Kidney (tissue), 14 donors: ENCODE measurements around the gene CMTM7. TPM values are rescaled to one million over a fixed set of nuclear protein-coding genes. Genes with fewer than 3 reads are reported as not detected.
"Not testable (repeated sequence)": the region's sequence is repeated elsewhere in the genome, so short reads cannot be mapped to it uniquely, and the experiment has no call there.

Experiments used
- DNase-seq, 5 donors: peaks; one replicate each; pipeline ENCODE4 v3.0.0-alpha.2; 2013 to 2020
- FAIRE-seq: peaks from 2 replicates; lab custom pipeline; 2012; peaks lifted over from hg19 to GRCh38; lab: Jason Lieb, UNC
- H3K27ac ChIP-seq, 2 donors: one replicate each; pipeline ENCODE4 v1.7.0; 2013; ENCODE audit warnings: low read depth in 2 of 2, low read length in 2 of 2, inconsistent platforms in 1 of 2
- H3K27me3 ChIP-seq: one replicate; pipeline ENCODE4 v1.7.1; 2013; ENCODE audit warnings: low read length, inconsistent platforms; ENCODE audit not compliant: control insufficient read depth, insufficient read depth
- H3K36me3 ChIP-seq, 3 donors: one replicate each; pipeline versions ENCODE4 v1.7.0 to v1.7.1; 2013; ENCODE audit warnings: low read length in 3 of 3, control low read depth in 1 of 3, inconsistent platforms in 1 of 3; ENCODE audit not compliant: insufficient read depth in 3 of 3, control insufficient read depth in 2 of 3
- H3K4me1 ChIP-seq, 3 donors: one replicate each; pipeline versions ENCODE4 v1.7.0 to v1.7.1; 2013; ENCODE audit warnings: low read length in 3 of 3, inconsistent platforms in 1 of 3, low read depth in 1 of 3; ENCODE audit not compliant: control insufficient read depth in 2 of 3, insufficient read depth in 2 of 3
- H3K4me3 ChIP-seq, 3 donors: one replicate each; pipeline versions ENCODE4 v1.7.0 to v1.8.1; 2013; ENCODE audit warnings: low read length in 3 of 3, control low read depth in 1 of 3, inconsistent platforms in 1 of 3
- H3K9ac ChIP-seq, 3 donors: one replicate each; pipeline versions ENCODE4 v1.7.0 to v1.7.1; 2013; ENCODE audit warnings: low read length in 3 of 3, control low read depth in 1 of 3, inconsistent platforms in 1 of 3
- H3K9me3 ChIP-seq, 3 donors: one replicate each; pipeline versions ENCODE4 v1.7.0 to v1.7.1; 2013; ENCODE audit warnings: low read length in 3 of 3, control low read depth in 1 of 3, inconsistent platforms in 1 of 3; ENCODE audit not compliant: control insufficient read depth in 2 of 3, insufficient read depth in 1 of 3
- CTCF ChIP-seq: IDR thresholded peaks from 3 replicates; pipeline ENCODE4 v1.5.1; 2012; ENCODE audit warnings: mild to moderate bottlenecking, moderate library complexity, borderline replicate concordance; ENCODE audit not compliant: insufficient read depth; ENCODE audit errors: extremely low read depth
- intact Hi-C: fragments of 100-400 bp; cut with DNase I; formaldehyde crosslinking; loops from one replicate; pipeline ENCODE4 v1.11.1; 2022
- polyA plus RNA-seq: library from polyadenylated mRNA; stranded (reverse); fragments of 350-450 nt; fragmentation: Illumina TruSeq; extraction: RNeasy Lipid Tissue Mini Kit (QIAGEN cat#74804); gene quantifications from one replicate; pipeline ENCODE4 v1.2.3, GENCODE V29; 2014; ENCODE audit warnings: low read depth, low replicate concordance; ENCODE audit not compliant: insufficient read depth
- total RNA-seq: library from RNA; stranded (reverse); fragmentation: NEBNext Ultra II Directional; extraction: Animal tissue kit (Norgen Biotek cat#: 25700); gene quantifications from one replicate; pipeline ENCODE4 v1.2.1, GENCODE V29; 2021
- donor health status: control.
- donor health status: control.
- donor health status: control.
- donor health status: control.
- donor health status: control.
- donor health status: DM: yes; HTN: yes; CAD: no.
- donor health status: Normal renal cell carcinoma (clear cell type).

CMTM7 gene
- total and polyA plus RNA-seq, 2 donors from 2014 or later, result 26.0 to 38.2 TPM

GRCh38 chr3:32470362-32470761 is 78.7 kb downstream of the CMTM7 start:
- Histone ChIP-seq H3K4me1 (peaks cover 0 to 2% (median 0%) of the 10 kb centered on the region in 3 donors), H3K27ac (no peak overlapping the region), H3K27me3 (no peaks in the 10 kb centered on the region), H3K36me3 (peaks cover 0 to 2% (median 0%) of the 10 kb centered on the region in 3 donors), H3K9me3 (no peaks in the 10 kb centered on the region), H3K4me3 (no peak overlapping the region), H3K9ac (no peak overlapping the region)
- DNase-seq, result no peak
- intact Hi-C loops, result no loop called here
- TF ChIP-seq CTCF, result no peak
- no peak for FAIRE-seq

- DNase-seq, result no peak
- H3K4me1 ChIP-seq, result peaks cover 0 to 2% (median 0%) of the 10 kb centered on the region in 3 donors
- intact Hi-C loops, result no loop called here
- no peaks in the 10 kb centered on the region for H3K27me3 ChIP-seq
- no peak overlapping the region for H3K9ac ChIP-seq
- no peak for TF ChIP-seq CTCF
- peaks cover 0 to 2% (median 0%) of the 10 kb centered on the region in 3 donors for H3K36me3 ChIP-seq
- FAIRE-seq, result no peak
- no peak overlapping the region for H3K27ac ChIP-seq
- H3K9me3 ChIP-seq, result no peaks in the 10 kb centered on the region
- H3K4me3 ChIP-seq, result no peak overlapping the region
Observed at GRCh38 chr3:32471246-32471645, 79.6 kb downstream of the CMTM7 start.

- H3K27me3 ChIP-seq, H3K4me1 ChIP-seq, H3K4me3 ChIP-seq, H3K36me3 ChIP-seq, intact Hi-C loops, FAIRE-seq, H3K27ac ChIP-seq, H3K9me3 ChIP-seq, H3K9ac ChIP-seq, DNase-seq: not testable (repeated sequence)
Observed at GRCh38 chr3:32472151-32472550, 80.5 kb downstream of the CMTM7 start.

- Histone ChIP-seq H3K36me3 (peaks cover 0 to 4% (median 0%) of the 10 kb centered on the region in 3 donors), H3K27ac (no peak overlapping the region), H3K4me1 (no peaks in the 10 kb centered on the region), H3K9ac (no peak overlapping the region), H3K27me3 (no peaks in the 10 kb centered on the region), H3K9me3 (no peaks in the 10 kb centered on the region), H3K4me3 (no peak overlapping the region)
- intact Hi-C loops, result no loop called here
- DNase-seq (no peak), FAIRE-seq (no peak)
- no peak for TF ChIP-seq CTCF
Observed at GRCh38 chr3:32474201-32474600, 82.5 kb downstream of the CMTM7 start.
